ENCODE data around the gene SORBS1. TPM values are rescaled to one million over a fixed set of nuclear protein-coding genes. Genes with fewer than 3 reads are reported as not detected.
A peak's percentile ranks its signal among the peaks of the same experiment; 100 is the strongest.

The SORBS1 gene
- total and polyA plus RNA-seq, 2 of the 13 experiments (the other 11 are each of a cell fraction or from before 2014, with no cell fraction given), result 16.8 to 39.8 TPM

GRCh38 chr10:95346715-95347401 is 214.3 kb downstream of the SORBS1 start (continued):
- TF ChIP-seq FOXJ3 (CRISPR knock-in tag; IDR thresholded peaks at IDR 0.05; ENCODE audit: borderline replicate concordance) (peak; percentile 28; the same call in 1 of the 2 replicates), NBN (conservative IDR thresholded peaks at IDR 0.05) (no peak), SPEN (CRISPR knock-in tag; IDR thresholded peaks at IDR 0.05; ENCODE audit: low read depth) (peak; percentile 44; the same call in 1 of the 2 replicates), ZBTB26 (CRISPR knock-in tag; IDR thresholded peaks at IDR 0.05; ENCODE audit: borderline replicate concordance) (no peak), UBTF (CRISPR knock-in tag; IDR thresholded peaks at IDR 0.05) (peak; percentile 28; the same call in 1 of the 2 replicates), ZNF570 (CRISPR knock-in tag; IDR thresholded peaks at IDR 0.05; ENCODE audit: borderline replicate concordance) (no peak), ZNF17 (CRISPR knock-in tag; IDR thresholded peaks at IDR 0.05) (no peak), TRIM24 (CRISPR knock-in tag; IDR thresholded peaks at IDR 0.05) (no peak), CENPBD1 (CRISPR knock-in tag; IDR thresholded peaks at IDR 0.05; ENCODE audit: borderline replicate concordance, low read depth) (no peak), ETS1 (CRISPR knock-in tag; IDR thresholded peaks at IDR 0.05) (no peak), ZNF343 (CRISPR knock-in tag; IDR thresholded peaks at IDR 0.05) (no peak), ZNF672 (CRISPR knock-in tag; IDR thresholded peaks at IDR 0.05) (no peak), ZBTB7B (CRISPR knock-in tag; IDR thresholded peaks at IDR 0.05) (peak; percentile 79), KLF6 (CRISPR knock-in tag; IDR thresholded peaks at IDR 0.05) (no peak), ZBTB14 (CRISPR knock-in tag; IDR thresholded peaks at IDR 0.05) (no peak), CREB3 (CRISPR knock-in tag; IDR thresholded peaks at IDR 0.05) (no peak), HIVEP1 (CRISPR knock-in tag; IDR thresholded peaks at IDR 0.05) (no peak), ZNF556 (CRISPR knock-in tag; IDR thresholded peaks at IDR 0.05; ENCODE audit: borderline replicate concordance) (no peak), ZNF274 (CRISPR knock-in tag; IDR thresholded peaks at IDR 0.05) (no peak), ZNF724P (CRISPR knock-in tag; IDR thresholded peaks at IDR 0.05; ENCODE audit: borderline replicate concordance) (no peak), NR2F2 (IDR thresholded peaks at IDR 0.05; ENCODE audit: borderline replicate concordance, low read depth) (peak; percentile 88)
